ENCODE data around the gene HOXB7.
A peak's percentile ranks its signal among the peaks of the same experiment; 100 is the strongest.

Gene HOXB7

GRCh38 chr17:48610282-48611211 is at the start of gene HOXB7:
TSS of gene HOXB7 (minus strand) at chr17:48611017. CDS start at chr17:48610918, 99 bp downstream.
- DNase-seq (ENCODE audit: low read depth), result peak; percentile 64

GRCh38 chr17:48655913-48656312 is 45.1 kb upstream of the HOXB7 start:
- no peak overlapping the region for H3K4me3 ChIP-seq (ENCODE audit: low read depth, low read length)
- no peak for DNase-seq (ENCODE audit: low read depth)
- no peak for TF ChIP-seq CTCF (IDR thresholded peaks at IDR 0.05; ENCODE audit: insufficient read depth, low read depth, low read length, missing control alignments)

More at GRCh38 chr17:48610282-48611211, at the start of gene HOXB7:
- no peak for TF ChIP-seq CTCF (IDR thresholded peaks at IDR 0.05; ENCODE audit: insufficient read depth, low read depth, low read length, missing control alignments)
- H3K4me3 ChIP-seq (ENCODE audit: low read depth, low read length), result peak within 1 kb of the TSS; percentile 93

- no peak for DNase-seq (ENCODE audit: low read depth)
- no peak overlapping the region for H3K4me3 ChIP-seq (ENCODE audit: low read depth, low read length)
- no peak for TF ChIP-seq CTCF (IDR thresholded peaks at IDR 0.05; ENCODE audit: insufficient read depth, low read depth, low read length, missing control alignments)
These were observed 38.9 kb upstream of the HOXB7 start for GRCh38 chr17:48649741-48650140.

DNA sequence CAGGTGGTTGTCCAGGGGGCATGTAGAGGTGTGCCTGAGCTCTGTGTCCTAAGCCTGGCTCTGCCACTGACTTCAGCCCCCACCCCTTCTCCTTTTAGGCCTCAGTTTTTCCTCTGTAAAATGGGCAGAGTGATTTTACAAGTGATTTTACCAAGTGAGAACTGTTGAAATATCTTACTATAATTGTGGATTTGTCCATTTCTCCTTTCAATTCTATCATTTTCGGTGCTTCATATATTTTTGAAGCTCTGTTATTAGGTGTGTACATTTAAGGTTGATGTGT is 37.1 kb upstream of the HOXB7 start:
- DNase-seq (ENCODE audit: low read depth), result no peak
- TF ChIP-seq CTCF (IDR thresholded peaks at IDR 0.05; ENCODE audit: insufficient read depth, low read depth, low read length, missing control alignments), result no peak
- H3K4me3 ChIP-seq (ENCODE audit: low read depth, low read length), result peak overlapping the region; percentile 57

DNA sequence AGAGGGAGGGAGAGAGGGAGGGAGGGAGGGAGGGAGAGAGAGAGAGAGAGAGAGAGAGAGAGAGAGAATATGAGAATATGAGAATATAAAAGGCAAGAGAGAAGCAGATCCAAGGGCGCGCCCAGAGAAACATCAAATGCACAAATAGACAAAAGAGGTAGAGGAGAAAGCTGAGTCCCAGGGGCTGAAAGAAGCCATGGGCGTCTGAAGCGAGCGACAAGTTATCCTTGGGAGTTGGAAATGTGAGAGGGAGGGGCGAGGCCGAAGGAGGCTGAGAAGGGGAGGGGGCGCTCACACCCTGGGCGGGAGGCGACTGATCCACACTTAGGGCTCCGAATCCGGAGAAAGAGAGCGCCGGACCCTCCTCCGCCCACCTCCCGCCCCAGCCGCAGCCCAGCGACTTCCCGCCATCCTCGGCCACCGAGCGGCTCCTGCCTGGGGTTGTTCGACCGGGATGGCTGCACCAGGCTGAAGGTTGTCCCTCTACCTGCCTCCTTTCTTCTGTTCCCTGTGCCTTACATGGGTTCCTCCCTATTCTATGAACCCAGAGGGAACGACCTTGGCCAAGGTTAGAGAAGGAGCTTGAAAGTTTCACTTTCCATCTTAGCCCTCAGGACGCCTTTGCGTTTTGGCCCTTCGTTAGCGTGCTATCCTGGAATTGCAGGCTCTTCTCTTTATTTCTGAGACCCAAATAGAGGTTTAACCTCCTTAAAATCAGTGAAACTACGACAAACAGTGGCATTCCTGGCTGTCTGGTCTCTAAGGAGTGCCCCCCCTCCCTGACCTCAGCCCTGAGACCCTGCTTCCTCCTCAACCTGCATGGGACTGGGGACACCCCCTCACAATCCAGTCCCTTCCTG is 36.5 kb upstream of the HOXB7 start:
- no peak for TF ChIP-seq CTCF (IDR thresholded peaks at IDR 0.05; ENCODE audit: insufficient read depth, low read depth, low read length, missing control alignments)
- peak overlapping the region; percentile 57 for H3K4me3 ChIP-seq (ENCODE audit: low read depth, low read length)
- DNase-seq (ENCODE audit: low read depth), result peak; percentile 34

DNA sequence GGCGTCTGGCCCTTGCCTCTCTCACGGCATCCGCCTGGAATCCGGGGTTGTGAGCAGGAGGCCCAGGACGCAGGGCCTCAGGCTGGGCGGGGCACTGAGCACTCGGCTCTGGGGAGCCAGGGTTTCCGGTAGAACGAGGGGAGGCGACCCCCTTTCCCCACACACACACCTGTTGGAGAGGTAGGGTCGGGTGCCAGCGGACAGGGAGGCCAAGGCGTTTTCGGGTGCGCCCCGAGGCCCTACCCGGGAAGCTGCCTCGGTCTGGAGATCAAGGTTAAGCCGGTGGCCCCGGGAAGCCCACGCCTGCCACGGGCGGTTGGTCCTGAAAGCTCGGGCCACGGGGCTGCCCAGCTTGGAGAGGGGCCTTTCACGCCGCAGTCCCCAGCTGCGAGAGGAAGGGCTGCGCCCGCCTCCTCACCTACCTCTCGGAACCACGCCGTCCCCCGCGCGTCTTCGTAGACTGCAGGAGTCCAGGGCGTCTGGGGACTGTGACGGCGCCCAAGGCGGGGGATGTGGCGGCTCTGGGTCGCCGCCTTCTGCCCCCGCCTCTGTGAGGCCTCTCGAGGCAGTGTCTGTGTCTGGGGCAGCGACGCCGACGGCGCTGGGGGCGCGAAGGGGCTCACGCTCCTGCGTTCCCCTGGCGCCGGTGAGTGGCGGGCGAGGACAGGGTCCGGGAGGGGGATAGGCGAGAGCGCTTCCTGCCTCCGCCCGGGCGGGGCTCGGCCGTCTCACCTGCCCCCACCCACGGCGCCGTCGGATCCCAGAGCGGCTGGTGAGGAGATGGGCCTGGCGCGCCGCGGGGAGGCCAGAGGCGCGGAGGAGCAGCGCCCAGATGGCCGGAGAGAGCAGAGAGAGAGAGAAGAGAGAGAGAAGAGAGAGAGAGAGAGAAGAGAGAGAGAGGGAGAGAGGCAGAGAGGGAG is 35.6 kb upstream of the HOXB7 start:
- peak overlapping the region; percentile 57 for H3K4me3 ChIP-seq (ENCODE audit: low read depth, low read length)
- peak; percentile 31 for DNase-seq (ENCODE audit: low read depth)
- no peak for TF ChIP-seq CTCF (IDR thresholded peaks at IDR 0.05; ENCODE audit: insufficient read depth, low read depth, low read length, missing control alignments)

Measured in GM12865 (cell line).